SK-N-SH (cell line): ENCODE results near the gene CNKSR2. TPM values are rescaled to one million over a fixed set of nuclear protein-coding genes. Genes with fewer than 3 reads are reported as not detected.

ENCODE experiments used
- CTCF ChIA-PET: fragments of 300-600, 350-600 bp; formaldehyde crosslinking; extraction: SDS; loops from one replicate; lab custom pipeline; 2021; lab: Yijun Ruan, JAX
- POLR2A ChIA-PET: fragments of 350-600 bp; sonication (Branson Sonifier 250); formaldehyde crosslinking; extraction: SDS; loops from one replicate; lab custom pipeline; 2020; ENCODE audit warnings: antibody characterized with exemption, inconsistent platforms; lab: Yijun Ruan, JAX
- DNase-seq: peaks from one replicate; pipeline ENCODE4 v3.0.0; 2012
- H2AFZ ChIP-seq: fragments of 200-600 bp; sonication (generic); 2 replicates; pipeline ENCODE4 v1.8.1; 2016; ENCODE audit warnings: antibody characterized with exemption, mild to moderate bottlenecking, low read depth
- H3F3A ChIP-seq: fragments of 200-600 bp; sonication (generic); replicated peaks from 2 replicates; pipeline ENCODE3; 2016; ENCODE audit warnings: antibody characterized with exemption, mild to moderate bottlenecking; ENCODE audit not compliant: insufficient read depth
- H3K27ac ChIP-seq, 2 experiments: fragments of 200-500 bp in 1 of 2; fragments of 200-600 bp in 1 of 2; sonication (Bioruptor generic) in 1 of 2; sonication (generic), shearing (Covaris generic) in 1 of 2; 2 replicates each; pipeline versions ENCODE4 v1.5.1 to v1.6.1; 2014 to 2016; ENCODE audit warnings: low read depth in 2 of 2, inconsistent platforms in 1 of 2, low read length in 1 of 2, mild to moderate bottlenecking in 1 of 2, mixed read lengths in 1 of 2
- H3K27me3 ChIP-seq: fragments of 200-600 bp; sonication (generic), shearing (Covaris generic); 2 replicates; pipeline ENCODE4 v1.6.1; 2016; ENCODE audit warnings: mixed run types; ENCODE audit not compliant: insufficient read depth
- H3K36me3 ChIP-seq, 2 experiments: fragments of 200-500 bp in 1 of 2; fragments of 200-600 bp in 1 of 2; sonication (Bioruptor generic) in 1 of 2; sonication (generic) in 1 of 2; replicated peaks in 1 of 2; 2 replicates each; pipeline versions ENCODE3 to v1.5.1; 2014 to 2016; ENCODE audit warnings: low read length in 1 of 2, mild to moderate bottlenecking in 1 of 2; ENCODE audit not compliant: insufficient read depth in 2 of 2, control insufficient read depth in 1 of 2
- H3K4me1 ChIP-seq, 2 experiments: fragments of 200-500 bp in 1 of 2; fragments of 200-600 bp in 1 of 2; sonication (Bioruptor generic) in 1 of 2; sonication (generic), shearing (Covaris generic) in 1 of 2; 2 replicates each; pipeline versions ENCODE4 v1.5.1 to v1.6.1; 2014 to 2016; ENCODE audit warnings: low read depth in 1 of 2, low read length in 1 of 2, mixed run types in 1 of 2; ENCODE audit not compliant: insufficient read depth in 2 of 2, control insufficient read depth in 1 of 2
- H3K4me2 ChIP-seq: fragments of 200-600 bp; sonication (generic), shearing (Covaris generic); 2 replicates; pipeline ENCODE4 v1.6.1; 2017; ENCODE audit warnings: mixed run types
- H3K4me3 ChIP-seq, 2 experiments: fragments of 200-500 bp in 1 of 2; fragments of 200-600 bp in 1 of 2; sonication (Bioruptor generic) in 1 of 2; sonication (generic), shearing (Covaris generic) in 1 of 2; 2 replicates each; pipeline versions ENCODE4 v1.5.1 to v1.8.1; 2014 to 2016; ENCODE audit warnings: low read depth in 2 of 2, inconsistent platforms in 1 of 2, low read length in 1 of 2, mild to moderate bottlenecking in 1 of 2, mixed read lengths in 1 of 2, moderate library complexity in 1 of 2
- H3K79me2 ChIP-seq: fragments of 200-600 bp; sonication (generic); 2 replicates; pipeline ENCODE4 v1.8.1; 2017; ENCODE audit warnings: mild to moderate bottlenecking; ENCODE audit not compliant: insufficient read depth
- H3K9ac ChIP-seq: fragments of 200-600 bp; sonication (generic); 2 replicates; pipeline ENCODE4 v1.6.1; 2017; ENCODE audit warnings: mixed run types
- H3K9me2 ChIP-seq: fragments of 200-600 bp; sonication (generic); 2 replicates; pipeline ENCODE4 v1.6.1; 2017; ENCODE audit warnings: mixed run types
- H3K9me3 ChIP-seq: fragments of 200-600 bp; sonication (generic); 2 replicates; pipeline ENCODE4 v1.6.1; 2017; ENCODE audit warnings: mixed run types, mild to moderate bottlenecking, moderate library complexity
- H4K20me1 ChIP-seq: fragments of 200-600 bp; sonication (generic); 2 replicates; pipeline ENCODE4 v1.6.1; 2017; ENCODE audit warnings: mild to moderate bottlenecking, mixed run types; ENCODE audit not compliant: insufficient read depth
- EP300 ChIP-seq, 2 experiments: IDR thresholded peaks; 2 replicates each; pipeline versions ENCODE4 v1.4.0 to v1.6.1; 2012; ENCODE audit warnings: borderline replicate concordance in 1 of 2, low read depth in 1 of 2, low read length in 1 of 2
- FOXJ3 ChIP-seq: sonication (generic); formaldehyde crosslinking; IDR thresholded peaks from 2 replicates; pipeline ENCODE4 v1.5.1; 2020; ENCODE audit warnings: mild to moderate bottlenecking, missing genetic modification reagents
- FOXM1 ChIP-seq: IDR thresholded peaks from 2 replicates; pipeline ENCODE4 v1.4.0; 2012; ENCODE audit warnings: low read depth, mild to moderate bottlenecking
- MXI1 ChIP-seq: IDR thresholded peaks from 2 replicates; pipeline ENCODE4 v1.6.1; 2012; ENCODE audit warnings: mild to moderate bottlenecking, low read depth, low read length, improper control_type of control experiment
- POLR2AphosphoS5 ChIP-seq: IDR thresholded peaks from 2 replicates; pipeline ENCODE4 v1.6.1; 2012; ENCODE audit warnings: low read depth, low read length
- RFX5 ChIP-seq: IDR thresholded peaks from 2 replicates; pipeline ENCODE4 v1.6.1; 2012; ENCODE audit warnings: mild to moderate bottlenecking, improper control_type of control experiment, low read length
- RXRA ChIP-seq: IDR thresholded peaks from 2 replicates; pipeline ENCODE4 v1.4.0; 2012; ENCODE audit warnings: low read depth, mild to moderate bottlenecking, borderline replicate concordance
- SIN3A ChIP-seq: IDR thresholded peaks from 2 replicates; pipeline ENCODE4 v1.6.1; 2012; ENCODE audit warnings: low read depth, mild to moderate bottlenecking, low read length, moderate library complexity, borderline replicate concordance
- TCF12 ChIP-seq: IDR thresholded peaks from 2 replicates; pipeline ENCODE4 v1.4.0; 2012
- USF1 ChIP-seq: IDR thresholded peaks from 2 replicates; pipeline ENCODE4 v1.4.0; 2012; ENCODE audit warnings: low read depth, borderline replicate concordance
- USF2 ChIP-seq: fragments of 150-350 bp; IDR thresholded peaks from 2 replicates; pipeline ENCODE4 v1.6.1; 2017; ENCODE audit warnings: antibody characterized with exemption, low read length, low read depth, borderline replicate concordance
- WGBS: methylation state at CpG from one replicate; pipeline ENCODE4 v1.1.6; 2017; ENCODE audit warnings: low lambda C conversion rate; 5-methylcytosine and 5-hydroxymethylcytosine counted together
- polyA plus RNA-seq, 3 experiments: library from polyadenylated mRNA; depleted of rRNA; stranded (reverse); fragments of >200 nt; gene quantifications; 2 replicates each; pipeline ENCODE4 v1.2.3, GENCODE V29; 2012
- TF ChIP-seq, protein P1 (sequence below): fragments of 200-600 bp; sonication (generic); IDR thresholded peaks from 2 replicates; pipeline ENCODE4 v1.6.1; 2017; ENCODE audit warnings: antibody characterized with exemption, mild to moderate bottlenecking, moderate library complexity

Gene CNKSR2
- polyA plus RNA-seq, 1 of the 3 experiments (the other 2 are of a cell fraction), result 0.03 TPM

GRCh38 chrX:21675931-21676330, 301.7 kb downstream of the CNKSR2 start:
- no peak for DNase-seq
- Histone ChIP-seq H3F3A (no peaks in the 10 kb centered on the region), H3K4me3 (no peak overlapping the region), H3K79me2 (no peaks in the 10 kb centered on the region), H3K4me2 (no peak overlapping the region), H2AFZ (no peak overlapping the region), H3K9me3 (no peaks in the 10 kb centered on the region; the same call in 1 of the 2 replicates), H4K20me1 (no peaks in the 10 kb centered on the region), H3K9ac (no peak overlapping the region), H3K4me1 (no peaks in the 10 kb centered on the region), H3K9me2 (no peaks in the 10 kb centered on the region), H3K27me3 (no peaks in the 10 kb centered on the region), H3K36me3 (no peaks in the 10 kb centered on the region), H3K27ac (no peak overlapping the region)
- CTCF ChIA-PET, result interaction anchor here (0.8 kb wide), 1 partner anchor 23 kb away, joined by 3 read pairs; no protein-coding TSS in a partner anchor
- 35% methylated on average over 2 of the region's 2 CpGs for WGBS
- POLR2A ChIA-PET, result no interaction called here
- TF ChIP-seq MXI1 (no peak), USF2 (no peak), TCF12 (no peak), EP300 (IDR thresholded peaks at IDR 0.05; ENCODE audit: borderline replicate concordance in 1 of 2, low read depth in 1 of 2, low read length in 1 of 2) (no peak), FOXM1 (no peak), FOXJ3 (CRISPR knock-in tag) (no peak), RXRA (no peak), POLR2AphosphoS5 (no peak), USF1 (no peak), SIN3A (no peak)
- TF ChIP-seq, protein P1, sequence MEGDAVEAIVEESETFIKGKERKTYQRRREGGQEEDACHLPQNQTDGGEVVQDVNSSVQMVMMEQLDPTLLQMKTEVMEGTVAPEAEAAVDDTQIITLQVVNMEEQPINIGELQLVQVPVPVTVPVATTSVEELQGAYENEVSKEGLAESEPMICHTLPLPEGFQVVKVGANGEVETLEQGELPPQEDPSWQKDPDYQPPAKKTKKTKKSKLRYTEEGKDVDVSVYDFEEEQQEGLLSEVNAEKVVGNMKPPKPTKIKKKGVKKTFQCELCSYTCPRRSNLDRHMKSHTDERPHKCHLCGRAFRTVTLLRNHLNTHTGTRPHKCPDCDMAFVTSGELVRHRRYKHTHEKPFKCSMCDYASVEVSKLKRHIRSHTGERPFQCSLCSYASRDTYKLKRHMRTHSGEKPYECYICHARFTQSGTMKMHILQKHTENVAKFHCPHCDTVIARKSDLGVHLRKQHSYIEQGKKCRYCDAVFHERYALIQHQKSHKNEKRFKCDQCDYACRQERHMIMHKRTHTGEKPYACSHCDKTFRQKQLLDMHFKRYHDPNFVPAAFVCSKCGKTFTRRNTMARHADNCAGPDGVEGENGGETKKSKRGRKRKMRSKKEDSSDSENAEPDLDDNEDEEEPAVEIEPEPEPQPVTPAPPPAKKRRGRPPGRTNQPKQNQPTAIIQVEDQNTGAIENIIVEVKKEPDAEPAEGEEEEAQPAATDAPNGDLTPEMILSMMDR, result no peak

DNA sequence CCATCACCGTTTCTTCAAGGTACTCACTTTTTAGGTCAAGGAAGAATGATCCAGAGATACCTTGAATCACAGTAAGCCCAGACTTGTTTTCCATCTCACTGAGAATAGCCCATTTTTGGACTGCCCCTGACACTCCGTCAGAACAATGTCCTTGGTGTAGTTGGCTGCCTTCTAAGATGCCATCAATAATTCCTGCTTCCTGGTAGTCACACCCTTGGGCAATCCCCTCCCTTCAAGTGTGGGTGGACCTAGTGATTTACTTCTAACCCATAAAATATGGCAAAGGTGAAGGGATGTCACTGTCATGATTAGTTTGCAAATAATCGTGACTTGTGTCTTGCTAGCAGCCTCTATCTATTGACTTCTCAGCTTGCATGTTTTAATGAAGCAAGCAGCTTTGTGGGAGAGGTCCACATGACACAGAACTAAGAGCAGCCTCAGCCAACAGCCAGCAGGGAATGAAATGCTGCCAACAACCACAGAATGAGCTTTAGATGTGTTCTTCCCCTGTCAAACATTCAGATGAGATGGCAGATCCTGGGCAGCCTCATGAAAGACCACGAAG, 303.9 kb downstream of the CNKSR2 start:
- no peaks in the 10 kb centered on the region for H4K20me1 ChIP-seq
- no peaks in the 10 kb centered on the region for H3F3A ChIP-seq
- H3K27ac ChIP-seq, result no peak overlapping the region
- H3K9ac ChIP-seq, result no peak overlapping the region
- H3K27me3 ChIP-seq, result no peaks in the 10 kb centered on the region
- WGBS, result 15% methylated on average over 4 of the region's 4 CpGs
- no peaks in the 10 kb centered on the region for H3K9me2 ChIP-seq
- H3K79me2 ChIP-seq, result no peaks in the 10 kb centered on the region
- no peak for DNase-seq
- no peak for TF ChIP-seq USF1
- no peak for TF ChIP-seq RFX5
- no peaks in the 10 kb centered on the region for H3K4me1 ChIP-seq
- H2AFZ ChIP-seq, result no peak overlapping the region
- no peak overlapping the region for H3K4me2 ChIP-seq
- POLR2A ChIA-PET, result no interaction called here
- H3K9me3 ChIP-seq, result no peaks in the 10 kb centered on the region; the same call in 1 of the 2 replicates
- H3K36me3 ChIP-seq, result no peaks in the 10 kb centered on the region
- CTCF ChIA-PET, result no interaction called here
- no peak overlapping the region for H3K4me3 ChIP-seq
